Trophoblast cell (in vitro differentiated cells and primary cell): Measurements from ENCODE around the gene SBF2.
A peak's percentile ranks its signal among the peaks of the same experiment; 100 is the strongest.

Source experiments
- DNase-seq, 2 donors: peaks; one replicate each; pipeline ENCODE4 v3.0.0-alpha.2; 2016
- H2AFZ ChIP-seq: 2 replicates; pipeline ENCODE4 v1.6.1; 2013; ENCODE audit warnings: low read length, moderate library complexity, mild to moderate bottlenecking; ENCODE audit not compliant: insufficient read depth, poor library complexity
- H2AK5ac ChIP-seq: 2 replicates; pipeline ENCODE4 v1.6.1; 2013; ENCODE audit warnings: mild to moderate bottlenecking, low read length
- H2BK120ac ChIP-seq: 2 replicates; pipeline ENCODE4 v1.6.1; 2013; ENCODE audit warnings: low read length, mild to moderate bottlenecking, moderate library complexity; ENCODE audit not compliant: insufficient read depth, poor library complexity
- H2BK12ac ChIP-seq: 2 replicates; pipeline ENCODE4 v1.6.1; 2013; ENCODE audit warnings: mild to moderate bottlenecking, low read length, moderate library complexity
- H2BK5ac ChIP-seq: 2 replicates; pipeline ENCODE4 v1.6.1; 2013; ENCODE audit warnings: low read length, low read depth, moderate library complexity, mild to moderate bottlenecking; ENCODE audit not compliant: poor library complexity
- H3K14ac ChIP-seq: 2 replicates; pipeline ENCODE4 v1.6.1; 2013; ENCODE audit warnings: mild to moderate bottlenecking, low read length
- H3K18ac ChIP-seq: 2 replicates; pipeline ENCODE4 v1.6.1; 2013; ENCODE audit warnings: mild to moderate bottlenecking, low read length
- H3K23ac ChIP-seq: 2 replicates; pipeline ENCODE4 v1.6.1; 2013; ENCODE audit warnings: low read length
- H3K27ac ChIP-seq: 2 replicates; pipeline ENCODE4 v1.5.1; 2013; ENCODE audit warnings: low read depth, mild to moderate bottlenecking, inconsistent platforms, low read length, moderate library complexity
- H3K27me3 ChIP-seq: 2 replicates; pipeline ENCODE4 v1.6.1; 2013; ENCODE audit warnings: inconsistent platforms, mild to moderate bottlenecking, low read length, moderate library complexity; ENCODE audit not compliant: insufficient read depth
- H3K36me3 ChIP-seq, 2 experiments: 1 replicate in 1 of 2; 2 replicates in 1 of 2; pipeline ENCODE4 v1.6.1; 2013; ENCODE audit warnings: low read length in 2 of 2, mild to moderate bottlenecking in 2 of 2, moderate library complexity in 1 of 2; ENCODE audit not compliant: insufficient read depth in 2 of 2, control insufficient read depth in 1 of 2
- H3K4ac ChIP-seq: 2 replicates; pipeline ENCODE4 v1.6.1; 2013; ENCODE audit warnings: low read depth, mild to moderate bottlenecking, low read length, moderate library complexity
- H3K4me1 ChIP-seq, 2 experiments: 1 replicate in 1 of 2; 2 replicates in 1 of 2; pipeline ENCODE4 v1.6.1; 2013; ENCODE audit warnings: low read length in 2 of 2, mild to moderate bottlenecking in 2 of 2, moderate library complexity in 1 of 2; ENCODE audit not compliant: insufficient read depth in 2 of 2, control insufficient read depth in 1 of 2
- H3K4me2 ChIP-seq: 2 replicates; pipeline ENCODE4 v1.6.1; 2013; ENCODE audit warnings: inconsistent platforms, mild to moderate bottlenecking, low read length, moderate library complexity
- H3K4me3 ChIP-seq: 2 replicates; pipeline ENCODE4 v1.5.1; 2013; ENCODE audit warnings: mild to moderate bottlenecking, low read depth, low read length, inconsistent platforms
- H3K79me1 ChIP-seq: one replicate; pipeline ENCODE4 v1.6.1; 2013; ENCODE audit warnings: low read length
- H3K79me2 ChIP-seq: 2 replicates; pipeline ENCODE4 v1.6.1; 2013; ENCODE audit warnings: low read length, mild to moderate bottlenecking; ENCODE audit not compliant: control insufficient read depth, insufficient read depth, poor library complexity
- H3K9ac ChIP-seq: 2 replicates; pipeline ENCODE4 v1.6.1; 2013; ENCODE audit warnings: mild to moderate bottlenecking, low read length
- H3K9me3 ChIP-seq: 2 replicates; pipeline ENCODE4 v1.6.1; 2013; ENCODE audit warnings: low read depth, mild to moderate bottlenecking, control low read depth, inconsistent platforms, low read length; ENCODE audit not compliant: insufficient read depth
- H4K12ac ChIP-seq: 2 replicates; pipeline ENCODE4 v1.6.1; 2013; ENCODE audit warnings: low read depth, mild to moderate bottlenecking, low read length, moderate library complexity
- H4K8ac ChIP-seq: 2 replicates; pipeline ENCODE4 v1.6.1; 2013; ENCODE audit warnings: low read depth, mild to moderate bottlenecking, low read length, moderate library complexity
- H4K91ac ChIP-seq: one replicate; pipeline ENCODE4 v1.6.1; 2013; ENCODE audit warnings: low read depth, mild to moderate bottlenecking, low read length, moderate library complexity
- WGBS: extraction: QIAGEN DNeasy Blood & Tissue Kit; methylation state at CpG from one replicate; pipeline ENCODE4 v1.1.7; 2013; ENCODE audit warnings: missing lambda C conversion rate; ENCODE audit not compliant: insufficient read length, insufficient coverage; ENCODE audit errors: extremely low coverage; 5-methylcytosine and 5-hydroxymethylcytosine counted together

Gene SBF2

GRCh38 chr11:10125522-10126133 lies 168.4 kb downstream of the SBF2 start:
- no peak overlapping the region for H3K23ac ChIP-seq
- no peak overlapping the region for H4K91ac ChIP-seq
- H3K27ac ChIP-seq, result no peak overlapping the region
- H3K79me2 ChIP-seq, result no peaks in the 10 kb centered on the region
- H3K18ac ChIP-seq, result no peak overlapping the region
- no peak overlapping the region for H2BK5ac ChIP-seq
- no peak overlapping the region for H2AK5ac ChIP-seq
- no peak overlapping the region for H4K12ac ChIP-seq
- H3K4ac ChIP-seq, result no peak overlapping the region
- H3K4me1 ChIP-seq, result no peaks in the 10 kb centered on the region
- DNase-seq, result no peak
- no peak overlapping the region for H4K8ac ChIP-seq
- H2BK12ac ChIP-seq, result no peak overlapping the region
- no peak overlapping the region for H2AFZ ChIP-seq
- no peaks in the 10 kb centered on the region for H3K79me1 ChIP-seq
- H3K14ac ChIP-seq, result no peak overlapping the region
- no CpG with 5 or more reads among the region's 2 CpGs for WGBS
- no peaks in the 10 kb centered on the region for H3K9me3 ChIP-seq
- peaks cover 0 to 2% of the 10 kb centered on the region in 2 experiments for H3K36me3 ChIP-seq
- H2BK120ac ChIP-seq, result no peak overlapping the region
- H3K4me2 ChIP-seq, result no peak overlapping the region
- H3K9ac ChIP-seq, result no peak overlapping the region
- H3K4me3 ChIP-seq, result no peak overlapping the region
- no peaks in the 10 kb centered on the region for H3K27me3 ChIP-seq

GRCh38 chr11:10122326-10123197 lies 171.5 kb downstream of the SBF2 start:
- peak overlapping the region; percentile 24 for H3K27ac ChIP-seq
- H2AFZ ChIP-seq, result no peak overlapping the region
- H2BK5ac ChIP-seq, result no peak overlapping the region
- H3K79me2 ChIP-seq, result no peaks in the 10 kb centered on the region
- no CpG with 5 or more reads among the region's 5 CpGs for WGBS
- no peaks in the 10 kb centered on the region for H3K36me3 ChIP-seq
- no peak overlapping the region for H3K9ac ChIP-seq
- no peaks in the 10 kb centered on the region for H3K79me1 ChIP-seq
- H2BK120ac ChIP-seq, result no peak overlapping the region
- H2AK5ac ChIP-seq, result no peak overlapping the region
- no peak overlapping the region for H3K18ac ChIP-seq
- H3K14ac ChIP-seq, result no peak overlapping the region
- H3K4me1 ChIP-seq, result no peaks in the 10 kb centered on the region
- H2BK12ac ChIP-seq, result no peak overlapping the region
- no peaks in the 10 kb centered on the region for H3K9me3 ChIP-seq
- H4K8ac ChIP-seq, result no peak overlapping the region
- no peaks in the 10 kb centered on the region for H3K27me3 ChIP-seq
- no peak overlapping the region for H4K12ac ChIP-seq
- no peak overlapping the region for H3K4me2 ChIP-seq
- no peak overlapping the region for H3K4ac ChIP-seq
- no peak overlapping the region for H3K4me3 ChIP-seq
- peak; percentile 72 to 88 for DNase-seq
- no peak overlapping the region for H4K91ac ChIP-seq
- H3K23ac ChIP-seq, result no peak overlapping the region

GRCh38 chr11:10118865-10119264 lies 175.2 kb downstream of the SBF2 start:
- Histone ChIP-seq H3K18ac (no peak overlapping the region), H3K27me3 (no peaks in the 10 kb centered on the region), H3K4me1 (no peaks in the 10 kb centered on the region), H2AFZ (no peak overlapping the region), H2BK120ac (no peak overlapping the region), H4K12ac (no peak overlapping the region), H3K14ac (no peak overlapping the region), H4K91ac (no peak overlapping the region), H2AK5ac (no peak overlapping the region), H2BK5ac (no peak overlapping the region), H3K4me3 (no peak overlapping the region), H3K79me1 (no peaks in the 10 kb centered on the region), H2BK12ac (no peak overlapping the region), H4K8ac (no peak overlapping the region), H3K27ac (no peak overlapping the region), H3K4me2 (no peak overlapping the region), H3K9ac (no peak overlapping the region), H3K23ac (no peak overlapping the region), H3K36me3 (no peaks in the 10 kb centered on the region), H3K9me3 (no peaks in the 10 kb centered on the region), H3K79me2 (no peaks in the 10 kb centered on the region), H3K4ac (no peak overlapping the region)
- DNase-seq, result no peak
- no CpG with 5 or more reads among the region's 1 CpG for WGBS

- Histone ChIP-seq H2AFZ (no peak overlapping the region), H4K91ac (no peak overlapping the region), H3K14ac (no peak overlapping the region), H3K9me3 (no peaks in the 10 kb centered on the region), H3K18ac (no peak overlapping the region), H3K4me1 (no peaks in the 10 kb centered on the region), H3K4me3 (no peak overlapping the region), H3K9ac (no peak overlapping the region), H3K4me2 (no peak overlapping the region), H2BK12ac (no peak overlapping the region), H3K79me1 (no peaks in the 10 kb centered on the region), H3K27ac (no peak overlapping the region), H2BK120ac (no peak overlapping the region), H3K23ac (no peak overlapping the region), H3K27me3 (no peaks in the 10 kb centered on the region), H2BK5ac (no peak overlapping the region), H3K36me3 (no peaks in the 10 kb centered on the region), H4K8ac (no peak overlapping the region), H4K12ac (no peak overlapping the region), H2AK5ac (no peak overlapping the region), H3K79me2 (no peaks in the 10 kb centered on the region), H3K4ac (no peak overlapping the region)
- no CpG with 5 or more reads among the region's 3 CpGs for WGBS
- peak; percentile 2 to 69 for DNase-seq
These were observed 176.2 kb downstream of the SBF2 start for GRCh38 chr11:10117709-10118351.
